ENCODE measurements around the gene CEP152. TPM values are rescaled to one million over a fixed set of nuclear protein-coding genes. Genes with fewer than 3 reads are reported as not detected.

CEP152 gene
- total and polyA plus RNA-seq, 10 of the 15 experiments (the other 5 are each of a cell fraction or from before 2014, with no cell fraction given) = 5.3 to 22.6 (median 14.2) TPM

- TF ChIP-seq ZBTB4 (CRISPR knock-in tag; IDR thresholded peaks at IDR 0.05) = no peak
Observed at GRCh38 chr15:48775546-48775945, 35.3 kb downstream of the CEP152 start (continued).

GRCh38 chr15:48774484-48774883 lies 36.4 kb downstream of the CEP152 start:
- no peak overlapping the region for H2AFZ ChIP-seq (ENCODE audit: control insufficient read depth, low read depth, low read length)
- POLR2A ChIA-PET = no interaction called here
- FAIRE-seq = no peak
- no peak overlapping the region for H3K9ac ChIP-seq (ENCODE audit: control insufficient read depth, insufficient read depth, low read length)
- no peaks in the 10 kb centered on the region for H3K27me3 ChIP-seq (replicated peaks in 1 of 2; ENCODE audit: control insufficient read depth in 2 of 2, insufficient read depth in 2 of 2, low read length in 1 of 2)
- no peaks in the 10 kb centered on the region for H4K20me1 ChIP-seq (ENCODE audit: control insufficient read depth, insufficient read depth)
- no peak overlapping the region for H3K4me3 ChIP-seq
- DNase-seq (ENCODE audit: low read depth, low spot score) = no peak
- in situ Hi-C loops (cut with MboI) (no loop called here), intact Hi-C loops (cut with micrococcal nuclease; ENCODE audit: unreplicated experiment) (no loop called here)
- RAD21 ChIA-PET (ENCODE audit: unreplicated experiment) = no interaction called here
- peaks cover 2% of the 10 kb centered on the region; the same call in 1 of the 3 replicates for H3K9me3 ChIP-seq (replicated peaks; ENCODE audit: control insufficient read depth, insufficient read depth, low read length)
- SMC1A ChIA-PET (ENCODE audit: uncharacterized antibody, unreplicated experiment) = interaction anchor here (0.6 to 1.7 kb wide), 2 partner anchors 16 to 86 kb away, joined by 3 read pairs; no protein-coding TSS in a partner anchor
- H3K4me2 ChIP-seq (ENCODE audit: control insufficient read depth, insufficient read depth) = no peak overlapping the region
- H3K4me1 ChIP-seq (ENCODE audit: control insufficient read depth, insufficient read depth, low read length) = no peaks in the 10 kb centered on the region
- BruUV-seq (replicated peaks) = no TSS peak
- H3K27ac ChIP-seq (ENCODE audit: control insufficient read depth, insufficient read depth) = no peak overlapping the region
- WGBS (ENCODE audit: insufficient coverage, insufficient replicate concordance, low lambda C conversion rate, missing lambda C conversion rate) = 56% methylated on average over 1 of the region's 1 CpG
- H3K79me2 ChIP-seq (ENCODE audit: control insufficient read depth, insufficient read depth, low read length) = no peaks in the 10 kb centered on the region
- peaks cover 0 to 3% of the 10 kb centered on the region in 2 experiments; a peak in 2 of 4 replicates for H3K36me3 ChIP-seq (ENCODE audit: control insufficient read depth in 2 of 2, insufficient read depth in 2 of 2, low read length in 1 of 2)
- CTCF ChIA-PET = no interaction called here
- no peak for ATAC-seq
- TF ChIP-seq, protein P1, sequence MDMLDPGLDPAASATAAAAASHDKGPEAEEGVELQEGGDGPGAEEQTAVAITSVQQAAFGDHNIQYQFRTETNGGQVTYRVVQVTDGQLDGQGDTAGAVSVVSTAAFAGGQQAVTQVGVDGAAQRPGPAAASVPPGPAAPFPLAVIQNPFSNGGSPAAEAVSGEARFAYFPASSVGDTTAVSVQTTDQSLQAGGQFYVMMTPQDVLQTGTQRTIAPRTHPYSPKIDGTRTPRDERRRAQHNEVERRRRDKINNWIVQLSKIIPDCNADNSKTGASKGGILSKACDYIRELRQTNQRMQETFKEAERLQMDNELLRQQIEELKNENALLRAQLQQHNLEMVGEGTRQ (IDR thresholded peaks at IDR 0.05; ENCODE audit: borderline replicate concordance, low read depth, low read length) = no peak
- TF ChIP-seq PAX5 (IDR thresholded peaks at IDR 0.05; ENCODE audit: borderline replicate concordance, low read depth, low read length) (no peak), TCF12 (IDR thresholded peaks at IDR 0.05; ENCODE audit: low read depth, low read length) (no peak), JUND (IDR thresholded peaks at IDR 0.05; ENCODE audit: low read depth, low read length) (no peak), ZNF207 (IDR thresholded peaks at IDR 0.05; ENCODE audit: borderline replicate concordance) (no peak), ZNF217 (IDR thresholded peaks at IDR 0.05) (no peak), RBBP5 (conservative IDR thresholded peaks at IDR 0.05) (no peak), ZNF24 (IDR thresholded peaks at IDR 0.05) (no peak), MYB (IDR thresholded peaks at IDR 0.05; ENCODE audit: borderline replicate concordance, low read depth, low read length) (no peak), SMARCA5 (IDR thresholded peaks at IDR 0.05) (no peak), RELA (IDR thresholded peaks at IDR 0.05; ENCODE audit: borderline replicate concordance, partially characterized antibody) (no peak)
- TF ChIP-seq, protein P2, sequence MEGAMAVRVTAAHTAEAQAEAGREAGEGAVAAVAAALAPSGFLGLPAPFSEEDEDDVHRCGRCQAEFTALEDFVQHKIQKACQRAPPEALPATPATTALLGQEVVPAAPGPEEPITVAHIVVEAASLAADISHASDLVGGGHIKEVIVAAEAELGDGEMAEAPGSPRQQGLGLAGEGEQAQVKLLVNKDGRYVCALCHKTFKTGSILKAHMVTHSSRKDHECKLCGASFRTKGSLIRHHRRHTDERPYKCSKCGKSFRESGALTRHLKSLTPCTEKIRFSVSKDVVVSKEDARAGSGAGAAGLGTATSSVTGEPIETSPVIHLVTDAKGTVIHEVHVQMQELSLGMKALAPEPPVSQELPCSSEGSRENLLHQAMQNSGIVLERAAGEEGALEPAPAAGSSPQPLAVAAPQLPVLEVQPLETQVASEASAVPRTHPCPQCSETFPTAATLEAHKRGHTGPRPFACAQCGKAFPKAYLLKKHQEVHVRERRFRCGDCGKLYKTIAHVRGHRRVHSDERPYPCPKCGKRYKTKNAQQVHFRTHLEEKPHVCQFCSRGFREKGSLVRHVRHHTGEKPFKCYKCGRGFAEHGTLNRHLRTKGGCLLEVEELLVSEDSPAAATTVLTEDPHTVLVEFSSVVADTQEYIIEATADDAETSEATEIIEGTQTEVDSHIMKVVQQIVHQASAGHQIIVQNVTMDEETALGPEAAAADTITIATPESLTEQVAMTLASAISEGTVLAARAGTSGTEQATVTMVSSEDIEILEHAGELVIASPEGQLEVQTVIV (IDR thresholded peaks at IDR 0.05; ENCODE audit: borderline replicate concordance, partially characterized antibody) = no peak
